Measurements from ENCODE around the gene CLDN8.
A peak's percentile ranks its signal among the peaks of the same experiment; 100 is the strongest.

CLDN8 gene

DNA sequence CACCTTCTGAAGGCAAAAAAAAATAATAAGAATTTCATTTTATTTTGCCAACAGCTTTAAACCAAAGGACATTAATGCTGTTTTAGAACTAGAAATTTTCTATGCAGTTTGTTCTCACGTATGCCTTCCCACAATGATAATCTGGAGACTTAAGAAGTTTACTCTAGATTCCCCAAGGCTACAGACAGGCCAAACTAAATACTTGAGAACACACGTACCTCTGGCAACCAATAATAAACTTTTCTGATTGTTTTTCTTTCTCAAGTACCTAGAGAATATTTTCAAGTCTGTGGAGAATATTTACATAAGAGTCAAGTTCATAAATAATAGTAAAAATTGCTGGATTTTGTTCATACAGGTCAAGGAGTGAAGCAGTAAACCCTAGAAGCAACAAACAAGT is 15.9 kb downstream of the CLDN8 start:
- no peak for DNase-seq

DNA sequence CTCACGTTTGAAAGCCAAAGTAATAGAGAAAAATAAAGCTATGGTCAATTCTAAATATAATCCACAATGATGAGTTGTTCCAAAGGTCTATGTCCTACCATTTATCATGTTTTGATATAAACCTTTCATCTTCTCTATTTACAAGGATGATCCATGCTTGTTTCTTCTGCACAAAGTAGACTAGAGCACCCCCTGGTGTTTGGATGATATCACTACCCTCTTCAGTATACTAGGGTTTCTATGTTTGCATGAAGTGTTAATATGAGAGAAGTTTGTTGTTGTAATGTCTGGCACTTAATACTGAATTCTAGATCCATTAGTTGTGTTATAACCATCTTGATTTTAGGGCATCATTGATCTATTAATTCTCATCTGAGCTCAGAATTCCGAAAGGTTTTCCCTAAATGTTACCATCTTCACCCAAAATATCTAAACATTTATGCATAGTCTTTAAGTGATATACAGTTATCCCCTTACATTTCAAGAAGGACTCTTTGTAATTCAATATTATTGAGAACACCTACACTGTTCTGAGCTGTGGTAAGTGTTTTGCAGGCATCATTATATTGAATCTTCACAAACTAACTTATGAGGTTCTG is 21.1 kb downstream of the CLDN8 start:
- peak; percentile 65 for DNase-seq

DNA sequence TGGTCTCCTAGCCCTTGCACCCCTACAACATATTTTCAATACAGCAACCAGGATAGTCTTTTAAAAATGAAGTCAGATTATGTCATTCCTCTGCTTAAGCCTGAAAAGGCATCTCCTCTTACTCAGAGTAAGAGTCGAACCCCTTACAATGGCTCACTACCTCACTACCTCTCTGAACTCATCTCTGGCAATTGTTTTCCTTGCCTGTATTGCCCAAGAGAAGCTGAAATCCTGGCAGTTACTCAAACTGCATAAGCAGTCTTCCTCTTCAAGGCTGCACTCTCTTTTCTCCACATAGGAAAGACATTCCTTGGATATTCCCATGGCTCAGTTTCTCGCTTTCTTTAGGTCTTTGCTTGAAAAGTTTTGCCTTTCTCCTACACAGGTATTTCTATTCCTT is 22.7 kb downstream of the CLDN8 start:
- DNase-seq = no peak

DNA sequence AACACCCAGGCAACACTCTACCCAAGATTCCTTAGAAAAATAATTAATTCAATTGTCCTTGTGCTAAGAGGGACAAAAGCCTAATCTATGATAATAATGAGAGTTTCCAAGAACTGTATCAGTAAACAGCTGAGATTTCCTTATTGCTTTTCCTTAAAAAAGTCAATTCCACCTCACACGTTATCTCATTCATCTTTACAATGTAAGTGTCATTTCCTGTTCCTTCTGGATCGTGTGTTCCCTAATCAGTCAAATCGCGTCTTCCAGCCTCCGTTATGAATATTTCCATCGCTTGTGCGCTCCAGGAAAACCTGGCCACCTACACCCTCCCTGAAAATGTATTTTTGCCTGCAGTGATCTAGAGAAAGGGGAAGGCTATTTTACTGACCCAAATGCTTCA is 25.3 kb downstream of the CLDN8 start:
- DNase-seq = no peak

DNA sequence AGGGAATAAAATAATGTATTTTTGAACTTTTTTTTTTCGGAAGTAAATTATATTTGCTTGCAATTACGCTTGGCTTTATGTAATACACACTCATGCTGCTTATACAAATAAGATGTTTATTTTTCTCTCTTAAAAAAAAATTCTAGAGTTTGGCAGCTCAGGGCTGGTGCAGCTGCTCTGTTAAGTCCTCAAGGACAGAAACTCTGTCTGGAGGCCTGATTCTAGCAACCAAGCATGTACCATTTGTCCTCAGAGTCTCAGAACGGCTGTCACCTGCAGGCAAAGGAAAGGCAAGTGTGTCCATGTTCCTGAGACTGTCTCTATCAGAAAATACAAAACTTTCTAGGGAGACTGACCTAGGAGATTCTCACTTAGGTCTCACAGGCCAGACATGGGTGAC is 26.1 kb downstream of the CLDN8 start:
- DNase-seq = no peak

DNA sequence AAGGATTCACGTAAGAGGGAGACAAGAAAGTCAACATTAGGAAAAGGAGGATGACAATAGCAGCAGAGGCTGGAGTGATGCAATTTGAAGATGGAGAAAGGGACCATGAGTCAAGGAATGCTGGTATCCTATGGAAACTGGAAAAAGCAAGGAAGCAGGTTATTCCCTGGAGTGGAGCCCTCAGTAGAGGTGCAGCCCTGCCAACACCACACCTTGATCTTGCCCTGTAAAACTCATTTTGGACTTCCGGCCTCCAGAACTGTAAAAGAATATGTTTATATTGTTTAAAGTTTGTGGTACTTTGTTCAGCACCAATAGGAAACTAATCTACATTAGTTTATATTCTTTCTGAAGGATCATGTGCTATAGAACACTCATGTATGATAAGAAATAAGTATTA is 29.7 kb downstream of the CLDN8 start:
- no peak for DNase-seq

DNA sequence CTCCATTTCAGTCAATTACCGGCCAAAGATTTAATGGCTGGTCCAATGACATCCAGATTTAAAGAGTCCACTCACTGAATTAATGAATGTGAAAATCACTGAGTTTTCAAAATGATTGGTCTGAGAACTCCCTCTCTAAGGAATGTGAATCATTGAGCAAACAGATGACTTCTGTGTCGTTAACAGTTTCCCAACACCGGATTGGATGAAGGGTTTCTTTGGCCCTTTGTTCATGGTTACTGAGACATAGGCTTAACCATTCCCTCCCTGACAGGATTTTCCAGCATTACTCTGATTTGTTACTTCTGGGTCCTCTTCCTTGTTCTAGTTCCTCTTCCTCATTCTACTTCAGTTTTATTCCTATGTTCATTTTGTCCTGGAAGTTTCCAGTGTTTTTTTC is 47.8 kb downstream of the CLDN8 start:
- DNase-seq = no peak

DNA sequence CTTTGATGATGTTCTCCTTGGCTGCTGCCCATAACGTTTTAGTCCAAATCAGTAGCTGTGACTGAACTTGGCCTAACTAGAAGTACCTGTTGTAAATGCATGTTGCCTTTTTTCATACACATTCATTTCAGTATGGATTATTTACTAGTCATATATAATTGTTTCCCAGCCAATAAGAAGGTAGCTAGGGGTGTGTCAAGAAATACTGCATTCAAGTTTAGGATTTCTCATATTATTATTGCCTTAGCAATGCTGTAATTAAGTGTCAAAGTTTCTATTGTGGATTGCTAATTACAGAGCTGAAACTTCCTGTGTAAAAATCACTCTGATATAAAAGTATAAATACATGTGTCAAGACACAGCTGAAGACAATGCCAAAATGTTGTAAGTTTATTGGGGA is 49.2 kb downstream of the CLDN8 start, which contains the start of gene CLDN17:
Gene CLDN17 (minus strand): TSS at position 101 of the 400 bp plus-strand sequence. CDS start 188 bp downstream, outside the sequence.
- DNase-seq = no peak

DNA sequence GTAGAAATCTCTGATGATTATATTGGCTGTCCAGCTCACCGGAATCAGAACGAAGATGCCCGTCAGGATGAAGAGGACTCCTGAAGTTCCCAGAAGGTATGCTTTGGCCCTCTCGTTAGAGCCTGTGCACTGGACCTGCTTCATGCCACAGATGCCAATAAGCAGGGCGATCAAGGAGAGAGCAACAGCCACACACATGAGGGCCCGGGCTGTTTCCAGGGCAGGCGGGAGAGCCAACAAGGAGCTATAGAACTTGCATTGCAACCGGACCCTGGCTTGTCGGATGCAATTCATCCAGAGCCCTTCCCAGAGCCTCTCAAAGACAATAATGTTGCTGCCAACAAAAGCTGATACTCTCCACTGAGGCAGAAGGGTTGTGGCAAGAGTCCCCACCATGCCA is 49.7 kb downstream of the CLDN8 start:
- no peak for DNase-seq

DNA sequence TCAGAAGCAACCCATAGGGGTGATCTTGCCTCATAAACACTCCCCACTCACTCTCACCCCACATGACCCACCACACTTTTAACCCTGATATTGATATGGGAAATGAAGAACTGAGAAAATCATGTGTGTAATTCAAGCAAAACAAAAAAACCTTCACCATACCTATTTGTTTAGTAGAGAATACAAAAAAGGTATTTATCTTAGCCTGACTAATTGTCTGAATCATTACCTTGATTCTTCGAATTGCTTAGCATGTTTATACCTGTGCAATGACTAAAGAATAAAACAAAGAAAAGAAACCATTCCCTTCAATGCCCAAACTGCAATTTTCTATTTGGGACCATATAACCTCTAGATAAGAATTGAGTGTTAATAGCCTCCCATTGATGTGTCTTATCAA is 51.1 kb downstream of the CLDN8 start:
- no peak for DNase-seq
